PC-9 (cell line): Measurements from ENCODE around the gene DNTT. TPM values are rescaled to one million over a fixed set of nuclear protein-coding genes. Genes with fewer than 3 reads are reported as not detected.

Experiments
- BruUV-seq: library from RNA; stranded (reverse); fragments of 400-500 nt; replicated peaks from 2 replicates; lab custom pipeline; 2021; lab: Mats Ljungman, UMichigan
- CTCF ChIA-PET: fragments of 300-600 bp; sonication (Branson Sonifier 250); formaldehyde crosslinking; loops from one replicate; lab custom pipeline; 2022; ENCODE audit warnings: antibody characterized with exemption; lab: Charles Lee
- POLR2A ChIA-PET: fragments of 300-600 bp; sonication (Branson Sonifier 250); formaldehyde crosslinking; loops from one replicate; lab custom pipeline; 2022; ENCODE audit warnings: antibody characterized with exemption; ENCODE audit not compliant: unreplicated experiment; lab: Charles Lee
- DNase-seq, 2 experiments: peaks; one replicate each; pipeline versions ENCODE4 v3.0.0 to v3.0.0-alpha.2; 2015 to 2022; ENCODE audit warnings: mixed read lengths in 1 of 2
- H2AFZ ChIP-seq: fragments of 200-600 bp; sonication (generic); 2 replicates; pipeline ENCODE4 v1.8.1; 2017; ENCODE audit warnings: antibody characterized with exemption
- H3F3A ChIP-seq: fragments of 200-600 bp; sonication (generic); 2 replicates; pipeline ENCODE4 v1.8.1; 2017; ENCODE audit warnings: antibody characterized with exemption, mild to moderate bottlenecking, low read depth; ENCODE audit not compliant: insufficient read depth
- H3K27ac ChIP-seq: fragments of 200-600 bp; sonication (generic); 2 replicates; pipeline ENCODE4 v1.6.1; 2016; ENCODE audit warnings: mixed run types
- H3K27me3 ChIP-seq: fragments of 200-600 bp; sonication (generic); 2 replicates; pipeline ENCODE4 v1.6.1; 2016; ENCODE audit warnings: low read depth, mixed run types; ENCODE audit not compliant: insufficient read depth
- H3K36me3 ChIP-seq: fragments of 200-600 bp; sonication (generic); 2 replicates; pipeline ENCODE4 v1.6.1; 2016; ENCODE audit warnings: low read depth, mixed run types
- H3K4me1 ChIP-seq: fragments of 200-600 bp; sonication (generic); replicated peaks from 2 replicates; pipeline ENCODE4 v1.6.1; 2016; ENCODE audit warnings: mixed run types; ENCODE audit not compliant: insufficient read depth
- H3K4me2 ChIP-seq: fragments of 200-600 bp; sonication (generic); 2 replicates; pipeline ENCODE4 v1.6.1; 2017; ENCODE audit warnings: mixed run types
- H3K4me3 ChIP-seq: fragments of 200-600 bp; sonication (generic); 2 replicates; pipeline ENCODE4 v1.6.1; 2016; ENCODE audit warnings: mixed run types
- H3K79me2 ChIP-seq: fragments of 200-600 bp; sonication (generic); 2 replicates; pipeline ENCODE4 v1.6.1; 2017; ENCODE audit warnings: low read depth, mixed run types
- H3K9me2 ChIP-seq: fragments of 200-600 bp; sonication (generic); 2 replicates; pipeline ENCODE4 v1.8.1; 2017; ENCODE audit warnings: mild to moderate bottlenecking; ENCODE audit not compliant: insufficient read depth
- H3K9me3 ChIP-seq: fragments of 200-600 bp; sonication (generic); 2 replicates; pipeline ENCODE4 v1.8.1; 2016; ENCODE audit warnings: low read depth; ENCODE audit not compliant: insufficient read depth
- H4K20me1 ChIP-seq: fragments of 200-600 bp; sonication (generic); 2 replicates; pipeline ENCODE4 v1.8.1; 2017; ENCODE audit not compliant: insufficient read depth
- CTCF ChIP-seq: fragments of 200-600 bp; sonication (generic); conservative IDR thresholded peaks from 2 replicates; pipeline ENCODE4 v1.6.1; 2017; ENCODE audit warnings: mixed run types, antibody characterized with exemption, mild to moderate bottlenecking, moderate library complexity
- EZH2 ChIP-seq: fragments of 200-600 bp; sonication (generic); IDR thresholded peaks from 2 replicates; pipeline ENCODE4 v1.8.0; 2017; ENCODE audit warnings: antibody characterized with exemption, low read depth
- intact Hi-C: fragments of 100-400 bp; cut with micrococcal nuclease; formaldehyde crosslinking; loops from one replicate; pipeline ENCODE4 v1.10.0; 2022; ENCODE audit not compliant: unreplicated experiment
- total RNA-seq: library from RNA; stranded (reverse); gene quantifications from 2 replicates; pipeline ENCODE4 v1.2.3, GENCODE V29; 2021

Gene DNTT
- total RNA-seq, 1 experiment from 2014 or later: not detected

- no peaks in the 10 kb centered on the region for H3K79me2 ChIP-seq
- intact Hi-C loops: loop anchor here (5.0 kb wide), 1 partner anchor 658 kb away; no protein-coding TSS in a partner anchor
- no peak overlapping the region for H3K4me2 ChIP-seq
- no peaks in the 10 kb centered on the region for H3F3A ChIP-seq
- H3K9me2 ChIP-seq: no peaks in the 10 kb centered on the region
- BruUV-seq: no TSS peak
- ChIA-PET CTCF (interaction anchor here (0.6 kb wide), 1 partner anchor 740 kb away, joined by 9 read pairs; no protein-coding TSS in a partner anchor), POLR2A (no interaction called here)
- H3K9me3 ChIP-seq: no peaks in the 10 kb centered on the region
- no peak overlapping the region for H3K4me3 ChIP-seq
- H3K27me3 ChIP-seq: no peaks in the 10 kb centered on the region
- H3K4me1 ChIP-seq: peaks cover 7% of the 10 kb centered on the region
- H2AFZ ChIP-seq: no peak overlapping the region
- TF ChIP-seq CTCF (no peak), EZH2 (no peak)
- H4K20me1 ChIP-seq: no peaks in the 10 kb centered on the region
- DNase-seq: no peak
- no peaks in the 10 kb centered on the region for H3K36me3 ChIP-seq
- H3K27ac ChIP-seq: no peak overlapping the region
These were observed 75.5 kb downstream of the DNTT start for GRCh38 chr10:96379758-96380157.

GRCh38 chr10:96380821-96381220, 76.6 kb downstream of the DNTT start:
- no TSS peak for BruUV-seq
- Histone ChIP-seq H3K36me3 (no peaks in the 10 kb centered on the region), H3K79me2 (no peaks in the 10 kb centered on the region), H3F3A (no peaks in the 10 kb centered on the region), H3K9me2 (no peaks in the 10 kb centered on the region), H3K27me3 (no peaks in the 10 kb centered on the region), H3K4me2 (peak overlapping the region; percentile 34), H3K4me3 (no peak overlapping the region), H2AFZ (no peak overlapping the region), H3K9me3 (no peaks in the 10 kb centered on the region), H3K27ac (no peak overlapping the region), H3K4me1 (peaks cover 7% of the 10 kb centered on the region), H4K20me1 (no peaks in the 10 kb centered on the region)
- intact Hi-C loops: no loop called here
- CTCF ChIA-PET: interaction anchor here (0.7 kb wide), 2 partner anchors 176 to 803 kb away, joined by 3 to 15 read pairs; no protein-coding TSS in a partner anchor
- POLR2A ChIA-PET: no interaction called here
- no peak for TF ChIP-seq EZH2
- no peak for TF ChIP-seq CTCF
- DNase-seq: peak; percentile 52 to 87

- no peaks in the 10 kb centered on the region for H4K20me1 ChIP-seq
- CTCF ChIA-PET: interaction anchor here (0.7 kb wide), 1 partner anchor 16 kb away, joined by 3 read pairs; no protein-coding TSS in a partner anchor
- intact Hi-C loops: no loop called here
- no peak overlapping the region for H3K27ac ChIP-seq
- H3K27me3 ChIP-seq: no peaks in the 10 kb centered on the region
- H3K4me1 ChIP-seq: peaks cover 7% of the 10 kb centered on the region
- no peaks in the 10 kb centered on the region for H3K36me3 ChIP-seq
- no peaks in the 10 kb centered on the region for H3K9me2 ChIP-seq
- H3K4me3 ChIP-seq: no peak overlapping the region
- TF ChIP-seq CTCF (no peak), EZH2 (no peak)
- POLR2A ChIA-PET: no interaction called here
- no peak overlapping the region for H3K4me2 ChIP-seq
- H3K79me2 ChIP-seq: no peaks in the 10 kb centered on the region
- H3K9me3 ChIP-seq: no peaks in the 10 kb centered on the region
- no peak overlapping the region for H2AFZ ChIP-seq
- H3F3A ChIP-seq: no peaks in the 10 kb centered on the region
- no TSS peak for BruUV-seq
- DNase-seq: no peak
These were observed 80.3 kb downstream of the DNTT start for GRCh38 chr10:96384506-96384905.
